HEK293 (cell line): ENCODE measurements around the gene GPR83.

ENCODE experiments used
- PATZ1 ChIP-seq: fragments of 450-650 bp; formaldehyde crosslinking; IDR thresholded peaks from 2 replicates; pipeline ENCODE4 v1.5.1; 2016; ENCODE audit warnings: missing biosample characterization, missing genetic modification characterization
- ZEB2 ChIP-seq: fragments of 450-650 bp; formaldehyde crosslinking; IDR thresholded peaks from 2 replicates; pipeline ENCODE4 v1.5.1; 2016; ENCODE audit warnings: missing biosample characterization, missing genetic modification characterization
- ZNF585B ChIP-seq: fragments of 450-650 bp; formaldehyde crosslinking; IDR thresholded peaks from 2 replicates; pipeline ENCODE4 v1.5.1; 2016; ENCODE audit warnings: missing biosample characterization, missing genetic modification characterization
- TF ChIP-seq, protein P1 (sequence below): fragments of 450-650 bp; formaldehyde crosslinking; IDR thresholded peaks from 2 replicates; pipeline ENCODE4 v1.5.1; 2016; ENCODE audit warnings: missing biosample characterization, missing genetic modification characterization
- TF ChIP-seq, protein P2 (sequence below): fragments of 450-650 bp; formaldehyde crosslinking; IDR thresholded peaks from 2 replicates; pipeline ENCODE4 v1.5.1; 2016; ENCODE audit warnings: missing biosample characterization, missing genetic modification characterization
- TF ChIP-seq, protein P3 (sequence below): fragments of 450-650 bp; formaldehyde crosslinking; IDR thresholded peaks from 2 replicates; pipeline ENCODE4 v1.5.1; 2016; ENCODE audit warnings: missing biosample characterization, missing genetic modification characterization, low read depth
- TF ChIP-seq, protein P4 (sequence below): fragments of 450-650 bp; formaldehyde crosslinking; IDR thresholded peaks from 2 replicates; pipeline ENCODE4 v1.5.1; 2016; ENCODE audit warnings: missing biosample characterization, missing genetic modification characterization

GRCh38 chr11:94376841-94377240 lies 24.4 kb downstream of the GPR83 start:
- TF ChIP-seq, protein P1, sequence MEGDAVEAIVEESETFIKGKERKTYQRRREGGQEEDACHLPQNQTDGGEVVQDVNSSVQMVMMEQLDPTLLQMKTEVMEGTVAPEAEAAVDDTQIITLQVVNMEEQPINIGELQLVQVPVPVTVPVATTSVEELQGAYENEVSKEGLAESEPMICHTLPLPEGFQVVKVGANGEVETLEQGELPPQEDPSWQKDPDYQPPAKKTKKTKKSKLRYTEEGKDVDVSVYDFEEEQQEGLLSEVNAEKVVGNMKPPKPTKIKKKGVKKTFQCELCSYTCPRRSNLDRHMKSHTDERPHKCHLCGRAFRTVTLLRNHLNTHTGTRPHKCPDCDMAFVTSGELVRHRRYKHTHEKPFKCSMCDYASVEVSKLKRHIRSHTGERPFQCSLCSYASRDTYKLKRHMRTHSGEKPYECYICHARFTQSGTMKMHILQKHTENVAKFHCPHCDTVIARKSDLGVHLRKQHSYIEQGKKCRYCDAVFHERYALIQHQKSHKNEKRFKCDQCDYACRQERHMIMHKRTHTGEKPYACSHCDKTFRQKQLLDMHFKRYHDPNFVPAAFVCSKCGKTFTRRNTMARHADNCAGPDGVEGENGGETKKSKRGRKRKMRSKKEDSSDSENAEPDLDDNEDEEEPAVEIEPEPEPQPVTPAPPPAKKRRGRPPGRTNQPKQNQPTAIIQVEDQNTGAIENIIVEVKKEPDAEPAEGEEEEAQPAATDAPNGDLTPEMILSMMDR (tag by site-specific recombination): no peak
- TF ChIP-seq, protein P2, sequence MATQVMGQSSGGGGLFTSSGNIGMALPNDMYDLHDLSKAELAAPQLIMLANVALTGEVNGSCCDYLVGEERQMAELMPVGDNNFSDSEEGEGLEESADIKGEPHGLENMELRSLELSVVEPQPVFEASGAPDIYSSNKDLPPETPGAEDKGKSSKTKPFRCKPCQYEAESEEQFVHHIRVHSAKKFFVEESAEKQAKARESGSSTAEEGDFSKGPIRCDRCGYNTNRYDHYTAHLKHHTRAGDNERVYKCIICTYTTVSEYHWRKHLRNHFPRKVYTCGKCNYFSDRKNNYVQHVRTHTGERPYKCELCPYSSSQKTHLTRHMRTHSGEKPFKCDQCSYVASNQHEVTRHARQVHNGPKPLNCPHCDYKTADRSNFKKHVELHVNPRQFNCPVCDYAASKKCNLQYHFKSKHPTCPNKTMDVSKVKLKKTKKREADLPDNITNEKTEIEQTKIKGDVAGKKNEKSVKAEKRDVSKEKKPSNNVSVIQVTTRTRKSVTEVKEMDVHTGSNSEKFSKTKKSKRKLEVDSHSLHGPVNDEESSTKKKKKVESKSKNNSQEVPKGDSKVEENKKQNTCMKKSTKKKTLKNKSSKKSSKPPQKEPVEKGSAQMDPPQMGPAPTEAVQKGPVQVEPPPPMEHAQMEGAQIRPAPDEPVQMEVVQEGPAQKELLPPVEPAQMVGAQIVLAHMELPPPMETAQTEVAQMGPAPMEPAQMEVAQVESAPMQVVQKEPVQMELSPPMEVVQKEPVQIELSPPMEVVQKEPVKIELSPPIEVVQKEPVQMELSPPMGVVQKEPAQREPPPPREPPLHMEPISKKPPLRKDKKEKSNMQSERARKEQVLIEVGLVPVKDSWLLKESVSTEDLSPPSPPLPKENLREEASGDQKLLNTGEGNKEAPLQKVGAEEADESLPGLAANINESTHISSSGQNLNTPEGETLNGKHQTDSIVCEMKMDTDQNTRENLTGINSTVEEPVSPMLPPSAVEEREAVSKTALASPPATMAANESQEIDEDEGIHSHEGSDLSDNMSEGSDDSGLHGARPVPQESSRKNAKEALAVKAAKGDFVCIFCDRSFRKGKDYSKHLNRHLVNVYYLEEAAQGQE (tag by site-specific recombination): no peak
- TF ChIP-seq, protein P3, sequence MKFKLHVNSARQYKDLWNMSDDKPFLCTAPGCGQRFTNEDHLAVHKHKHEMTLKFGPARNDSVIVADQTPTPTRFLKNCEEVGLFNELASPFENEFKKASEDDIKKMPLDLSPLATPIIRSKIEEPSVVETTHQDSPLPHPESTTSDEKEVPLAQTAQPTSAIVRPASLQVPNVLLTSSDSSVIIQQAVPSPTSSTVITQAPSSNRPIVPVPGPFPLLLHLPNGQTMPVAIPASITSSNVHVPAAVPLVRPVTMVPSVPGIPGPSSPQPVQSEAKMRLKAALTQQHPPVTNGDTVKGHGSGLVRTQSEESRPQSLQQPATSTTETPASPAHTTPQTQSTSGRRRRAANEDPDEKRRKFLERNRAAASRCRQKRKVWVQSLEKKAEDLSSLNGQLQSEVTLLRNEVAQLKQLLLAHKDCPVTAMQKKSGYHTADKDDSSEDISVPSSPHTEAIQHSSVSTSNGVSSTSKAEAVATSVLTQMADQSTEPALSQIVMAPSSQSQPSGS: no peak
- TF ChIP-seq, protein P4, sequence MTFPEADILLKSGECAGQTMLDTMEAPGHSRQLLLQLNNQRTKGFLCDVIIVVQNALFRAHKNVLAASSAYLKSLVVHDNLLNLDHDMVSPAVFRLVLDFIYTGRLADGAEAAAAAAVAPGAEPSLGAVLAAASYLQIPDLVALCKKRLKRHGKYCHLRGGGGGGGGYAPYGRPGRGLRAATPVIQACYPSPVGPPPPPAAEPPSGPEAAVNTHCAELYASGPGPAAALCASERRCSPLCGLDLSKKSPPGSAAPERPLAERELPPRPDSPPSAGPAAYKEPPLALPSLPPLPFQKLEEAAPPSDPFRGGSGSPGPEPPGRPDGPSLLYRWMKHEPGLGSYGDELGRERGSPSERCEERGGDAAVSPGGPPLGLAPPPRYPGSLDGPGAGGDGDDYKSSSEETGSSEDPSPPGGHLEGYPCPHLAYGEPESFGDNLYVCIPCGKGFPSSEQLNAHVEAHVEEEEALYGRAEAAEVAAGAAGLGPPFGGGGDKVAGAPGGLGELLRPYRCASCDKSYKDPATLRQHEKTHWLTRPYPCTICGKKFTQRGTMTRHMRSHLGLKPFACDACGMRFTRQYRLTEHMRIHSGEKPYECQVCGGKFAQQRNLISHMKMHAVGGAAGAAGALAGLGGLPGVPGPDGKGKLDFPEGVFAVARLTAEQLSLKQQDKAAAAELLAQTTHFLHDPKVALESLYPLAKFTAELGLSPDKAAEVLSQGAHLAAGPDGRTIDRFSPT: no peak
- TF ChIP-seq ZEB2 (tag by site-specific recombination) (no peak), ZNF585B (tag by site-specific recombination) (no peak), PATZ1 (tag by site-specific recombination) (no peak)
